Endothelial cell of umbilical vein (primary cell): Measurements from ENCODE around the gene ERCC8. TPM values are rescaled to one million over a fixed set of nuclear protein-coding genes. Genes with fewer than 3 reads are reported as not detected.
A peak's percentile ranks its signal among the peaks of the same experiment; 100 is the strongest.

Source experiments
- BruUV-seq: library from RNA; stranded (reverse); fragments of 400-500 nt; replicated peaks from 2 replicates; lab custom pipeline; 2021; lab: Mats Ljungman, UMichigan
- CTCF ChIA-PET: fragments of 300-600, 350-600 bp; sonication (Branson Sonifier 250); formaldehyde crosslinking; loops from one replicate; lab custom pipeline; 2021; ENCODE audit warnings: antibody characterized with exemption, inconsistent platforms; lab: Charles Lee
- POLR2A ChIA-PET: fragments of 300-600, 350-600 bp; sonication (Branson Sonifier 250); formaldehyde crosslinking; loops from one replicate; lab custom pipeline; 2021; ENCODE audit warnings: antibody characterized with exemption, inconsistent platforms; lab: Charles Lee
- DNase-seq: peaks from one replicate; pipeline ENCODE4 v3.0.0-alpha.2; 2011; ENCODE audit warnings: low read depth, low spot score
- FAIRE-seq: peaks from 2 replicates; lab custom pipeline; 2011; peaks lifted over from hg19 to GRCh38; lab: Jason Lieb, UNC
- H2AFZ ChIP-seq: 2 replicates; pipeline ENCODE4 v1.6.0; 2012; ENCODE audit warnings: low read depth, low read length, control low read depth, inconsistent platforms
- H3K27ac ChIP-seq: 2 replicates; pipeline ENCODE4 v1.5.1; 2011; ENCODE audit warnings: low read depth, mild to moderate bottlenecking, control low read depth, low read length, moderate library complexity; ENCODE audit not compliant: insufficient read depth
- H3K27me3 ChIP-seq, 2 experiments: 2 replicates each; pipeline versions ENCODE4 v1.6.0 to v1.6.1; 2011; ENCODE audit warnings: low read length in 2 of 2, mixed read lengths in 1 of 2; ENCODE audit not compliant: control insufficient read depth in 2 of 2, insufficient read depth in 2 of 2
- H3K36me3 ChIP-seq, 2 experiments: 2 replicates in 1 of 2; 3 replicates in 1 of 2; pipeline ENCODE4 v1.5.1; 2011; ENCODE audit warnings: low read length in 2 of 2, mild to moderate bottlenecking in 1 of 2, moderate library complexity in 1 of 2; ENCODE audit not compliant: control insufficient read depth in 2 of 2, insufficient read depth in 2 of 2; ENCODE audit errors: extremely low read depth in 1 of 2
- H3K4me1 ChIP-seq: 3 replicates; pipeline ENCODE4 v1.5.1; 2011; ENCODE audit warnings: mild to moderate bottlenecking, low read length; ENCODE audit not compliant: control insufficient read depth, insufficient read depth; ENCODE audit errors: extremely low read depth
- H3K4me2 ChIP-seq: 2 replicates; pipeline ENCODE4 v1.6.1; 2011; ENCODE audit warnings: low read length, control low read depth, mixed read lengths; ENCODE audit not compliant: insufficient read depth
- H3K4me3 ChIP-seq, 3 experiments: fragments of 200-600 bp in 1 of 3; sonication (generic), shearing (Covaris generic) in 1 of 3; replicated peaks in 1 of 3; 2 replicates each; pipeline ENCODE4 v1.5.1; 2011 to 2016; ENCODE audit warnings: control low read depth in 3 of 3, low read length in 3 of 3, mild to moderate bottlenecking in 2 of 3, inconsistent platforms in 1 of 3, low read depth in 1 of 3, moderate library complexity in 1 of 3; ENCODE audit not compliant: insufficient read depth in 1 of 3
- H3K79me2 ChIP-seq: 2 replicates; pipeline ENCODE4 v1.6.0; 2012; ENCODE audit warnings: low read length, inconsistent platforms; ENCODE audit not compliant: control insufficient read depth, insufficient read depth
- H3K9ac ChIP-seq: replicated peaks from 2 replicates; pipeline ENCODE3; 2011; ENCODE audit warnings: low read length, control low read depth; ENCODE audit not compliant: insufficient read depth; ENCODE audit errors: extremely low read depth
- H3K9me1 ChIP-seq: replicated peaks from 3 replicates; pipeline ENCODE4 v1.6.0; 2011; ENCODE audit warnings: mild to moderate bottlenecking, low read length; ENCODE audit not compliant: control insufficient read depth, insufficient read depth; ENCODE audit errors: extremely low read depth
- H3K9me3 ChIP-seq: replicated peaks from 2 replicates; pipeline ENCODE4 v1.5.1; 2012; ENCODE audit warnings: low read length, inconsistent platforms; ENCODE audit not compliant: control insufficient read depth, insufficient read depth
- H4K20me1 ChIP-seq: replicated peaks from 2 replicates; pipeline ENCODE3; 2011; ENCODE audit warnings: mild to moderate bottlenecking, low read length; ENCODE audit not compliant: control insufficient read depth, insufficient read depth; ENCODE audit errors: extremely low read depth
- EZH2 ChIP-seq: IDR thresholded peaks from 2 replicates; pipeline ENCODE4 v1.6.1; 2012; ENCODE audit warnings: borderline replicate concordance, low read depth, mild to moderate bottlenecking, moderate library complexity, low read length, inconsistent platforms; ENCODE audit not compliant: severe bottlenecking
- FOS ChIP-seq: IDR thresholded peaks from 2 replicates; pipeline ENCODE4 v1.6.1; 2011; ENCODE audit warnings: mild to moderate bottlenecking, low read length, moderate library complexity, borderline replicate concordance; ENCODE audit not compliant: insufficient read depth
- GATA2 ChIP-seq: IDR thresholded peaks from 2 replicates; pipeline ENCODE4 v1.7.0; 2011; ENCODE audit warnings: low read depth, mild to moderate bottlenecking, moderate library complexity, mixed read lengths, low read length; ENCODE audit not compliant: insufficient read length, insufficient read depth
- JUN ChIP-seq: IDR thresholded peaks from 2 replicates; pipeline ENCODE4 v1.6.1; 2011; ENCODE audit warnings: borderline replicate concordance, low read depth; ENCODE audit not compliant: insufficient read length, insufficient read depth
- MAX ChIP-seq: IDR thresholded peaks from 2 replicates; pipeline ENCODE4 v1.6.1; 2011; ENCODE audit not compliant: insufficient read depth, insufficient read length
- MYC ChIP-seq: IDR thresholded peaks from one replicate; pipeline ENCODE4 v1.6.1; 2011; ENCODE audit warnings: mild to moderate bottlenecking, low read depth, low read length
- POLR2A ChIP-seq: IDR thresholded peaks from 2 replicates; pipeline ENCODE4 v1.6.1; 2012; ENCODE audit warnings: low read depth, mild to moderate bottlenecking, control low read depth, low read length
- POLR2AphosphoS5 ChIP-seq: IDR thresholded peaks from 2 replicates; pipeline ENCODE4 v1.6.1; 2012; ENCODE audit warnings: low read depth, mild to moderate bottlenecking, control low read depth, low read length, moderate library complexity; ENCODE audit not compliant: insufficient read depth
- dilution Hi-C: fragments of 300-500 bp; cut with MboI; formaldehyde crosslinking; loops from one replicate; pipeline ENCODE4 v1.15.0; 2019; ENCODE audit warnings: low sequenced_read_pairs; ENCODE audit not compliant: extremely low pct_ligation_motif_present
- intact Hi-C: fragments of 100-400 bp; cut with micrococcal nuclease; formaldehyde crosslinking; loops from one replicate; pipeline ENCODE4 v1.10.0; 2022
- polyA plus RNA-seq, 4 experiments: library from polyadenylated mRNA; depleted of rRNA in 3 of 4; stranded (reverse) in 3 of 4; unstranded in 1 of 4; fragments of >200 nt; gene quantifications; 2 replicates each; pipeline versions ENCODE4 v1.2.1 to v1.2.3, GENCODE V29; 2011 to 2012; ENCODE audit warnings: missing spikeins in 1 of 4
- total RNA-seq: library from RNA; stranded (reverse); gene quantifications from 2 replicates; pipeline ENCODE4 v1.2.3, GENCODE V29; 2021
- TF ChIP-seq, protein P1 (sequence below), 2 donors: IDR thresholded peaks; 1 replicate in 1 of 2; 2 replicates in 1 of 2; pipeline ENCODE4 v1.5.1; 2011; ENCODE audit warnings: low read length in 2 of 2, mild to moderate bottlenecking in 2 of 2, moderate library complexity in 2 of 2, control low read depth in 1 of 2, inconsistent platforms in 1 of 2, low read depth in 1 of 2; ENCODE audit not compliant: insufficient read depth in 1 of 2; ENCODE audit errors: extremely low read depth in 1 of 2

ERCC8 gene
- total and polyA plus RNA-seq, 2 donors (not counting 3 experiments of a cell fraction or from before 2014, with no cell fraction given): 10.4 to 11.8 TPM

- Histone ChIP-seq H3K27me3 (no peaks in the 10 kb centered on the region), H3K4me3 (peak overlapping the region; percentile 71 to 94 (median 78)), H3K36me3 (no peaks in the 10 kb centered on the region), H3K27ac (peak overlapping the region; percentile 19), H4K20me1 (no peaks in the 10 kb centered on the region), H3K9me1 (no peaks in the 10 kb centered on the region), H3K4me1 (peaks cover 21% of the 10 kb centered on the region), H3K79me2 (peaks cover 58% of the 10 kb centered on the region), H3K9me3 (no peaks in the 10 kb centered on the region), H3K9ac (peak overlapping the region; percentile 63), H2AFZ (peak overlapping the region; percentile 92), H3K4me2 (peak overlapping the region; percentile 96)
- ChIA-PET CTCF (interaction anchor here (0.8 to 3.1 kb wide), 4 partner anchors 13 to 1198 kb away, joined by 3 to 27 read pairs (median 5); partner anchors contain the start of gene DEPDC1B), POLR2A (no interaction called here)
- no peak for FAIRE-seq
- DNase-seq: peak; percentile 76
- no TSS peak for BruUV-seq
- intact Hi-C loops: loop anchor here (5.0 to 10.0 kb wide), 2 partner anchors 268 to 1131 kb away; no protein-coding TSS in a partner anchor
- dilution Hi-C loops: no loop called here
- TF ChIP-seq, protein P1, sequence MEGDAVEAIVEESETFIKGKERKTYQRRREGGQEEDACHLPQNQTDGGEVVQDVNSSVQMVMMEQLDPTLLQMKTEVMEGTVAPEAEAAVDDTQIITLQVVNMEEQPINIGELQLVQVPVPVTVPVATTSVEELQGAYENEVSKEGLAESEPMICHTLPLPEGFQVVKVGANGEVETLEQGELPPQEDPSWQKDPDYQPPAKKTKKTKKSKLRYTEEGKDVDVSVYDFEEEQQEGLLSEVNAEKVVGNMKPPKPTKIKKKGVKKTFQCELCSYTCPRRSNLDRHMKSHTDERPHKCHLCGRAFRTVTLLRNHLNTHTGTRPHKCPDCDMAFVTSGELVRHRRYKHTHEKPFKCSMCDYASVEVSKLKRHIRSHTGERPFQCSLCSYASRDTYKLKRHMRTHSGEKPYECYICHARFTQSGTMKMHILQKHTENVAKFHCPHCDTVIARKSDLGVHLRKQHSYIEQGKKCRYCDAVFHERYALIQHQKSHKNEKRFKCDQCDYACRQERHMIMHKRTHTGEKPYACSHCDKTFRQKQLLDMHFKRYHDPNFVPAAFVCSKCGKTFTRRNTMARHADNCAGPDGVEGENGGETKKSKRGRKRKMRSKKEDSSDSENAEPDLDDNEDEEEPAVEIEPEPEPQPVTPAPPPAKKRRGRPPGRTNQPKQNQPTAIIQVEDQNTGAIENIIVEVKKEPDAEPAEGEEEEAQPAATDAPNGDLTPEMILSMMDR (IDR thresholded peaks at IDR 0.05; ENCODE audit: extremely low read depth in 1 of 2, insufficient read depth in 1 of 2, low read depth in 1 of 2, low read length in 2 of 2): no peak
- TF ChIP-seq MYC (no peak), GATA2 (no peak), POLR2A (no peak), MAX (no peak), EZH2 (no peak), POLR2AphosphoS5 (no peak), FOS (no peak), JUN (no peak)
These were observed 930 bp upstream of the ERCC8 start for GRCh38 chr5:60945813-60946187.
